HG02678 (cell line): ENCODE results near the gene FEM1A.
"Not testable (repeated sequence)": the region's sequence is repeated elsewhere in the genome, so short reads cannot be mapped to it uniquely, and the experiment has no call there.

Experiments used
- ATAC-seq: cut with Tn5 transposase; IDR thresholded peaks from one replicate; pipeline ENCODE4 v1.9.1; 2021; ENCODE audit warnings: mild to moderate bottlenecking, moderate library complexity; ENCODE audit not compliant: unreplicated experiment

The FEM1A gene

GRCh38 chr19:4774136-4774535 lies 17.4 kb upstream of the FEM1A start:
- ATAC-seq, result no peak

GRCh38 chr19:4775627-4776152 lies 15.8 kb upstream of the FEM1A start:
- ATAC-seq, result no peak

- no peak for ATAC-seq
These were observed 14.9 kb upstream of the FEM1A start for GRCh38 chr19:4776436-4777211.

GRCh38 chr19:4778124-4778523 lies 13.4 kb upstream of the FEM1A start:
- ATAC-seq, result not testable (repeated sequence)

GRCh38 chr19:4780860-4781259 lies 10.7 kb upstream of the FEM1A start:
- no peak for ATAC-seq

GRCh38 chr19:4781801-4782200 lies 9.7 kb upstream of the FEM1A start:
- ATAC-seq, result no peak

- ATAC-seq, result not testable (repeated sequence)
These were observed 5.0 kb upstream of the FEM1A start for GRCh38 chr19:4786412-4787016.

- ATAC-seq, result not testable (repeated sequence)
These were observed 708 bp downstream of the FEM1A start for GRCh38 chr19:4792019-4792865.

- not testable (repeated sequence) for ATAC-seq
These were observed 1.3 kb downstream of the FEM1A start for GRCh38 chr19:4792866-4793195.

GRCh38 chr19:4793278-4793677 lies 1.7 kb downstream of the FEM1A start:
- not testable (repeated sequence) for ATAC-seq

GRCh38 chr19:4794971-4795370 lies 3.4 kb downstream of the FEM1A start:
- no peak for ATAC-seq

GRCh38 chr19:4795400-4795799 lies 3.9 kb downstream of the FEM1A start:
- no peak for ATAC-seq

- no peak for ATAC-seq
These were observed 9.1 kb downstream of the FEM1A start for GRCh38 chr19:4800591-4801081.

GRCh38 chr19:4801085-4801619 lies 9.6 kb downstream of the FEM1A start:
- ATAC-seq, result no peak

- no peak for ATAC-seq
These were observed 11.2 kb downstream of the FEM1A start for GRCh38 chr19:4802711-4803110.

GRCh38 chr19:4803736-4804695 lies 12.5 kb downstream of the FEM1A start:
- no peak for ATAC-seq

- ATAC-seq, result not testable (repeated sequence)
These were observed 13.6 kb downstream of the FEM1A start for GRCh38 chr19:4805140-4805539.

- no peak for ATAC-seq
These were observed 14.8 kb downstream of the FEM1A start for GRCh38 chr19:4806384-4806783.

- no peak for ATAC-seq
These were observed 15.7 kb downstream of the FEM1A start for GRCh38 chr19:4807188-4807587.
